ENCODE data around the gene HK1.
"Not testable (repeated sequence)": the region's sequence is repeated elsewhere in the genome, so short reads cannot be mapped to it uniquely, and the experiment has no call there.

HK1 gene

GRCh38 chr10:69247313-69247710 is 31.0 kb upstream of the HK1 start:
- DNase-seq (ENCODE audit: extremely low read depth, insufficient read length), result no peak
- no peak for TF ChIP-seq CTCF (IDR thresholded peaks at IDR 0.05; ENCODE audit: insufficient read depth, low read length, poor library complexity, severe bottlenecking)
- H3K36me3 ChIP-seq (ENCODE audit: control insufficient read depth, insufficient read depth, low read length), result no peaks in the 10 kb centered on the region

GRCh38 chr10:69248117-69248730 is 30.1 kb upstream of the HK1 start:
- Histone ChIP-seq H3K4me3 (replicated peaks; ENCODE audit: low read depth, low read length) (no peak overlapping the region), H3K36me3 (ENCODE audit: control insufficient read depth, insufficient read depth, low read length) (no peaks in the 10 kb centered on the region), H3K27me3 (replicated peaks; ENCODE audit: control insufficient read depth, insufficient read depth, low read length) (peaks cover 2% of the 10 kb centered on the region; the same call in 1 of the 2 replicates)
- TF ChIP-seq CTCF (IDR thresholded peaks at IDR 0.05; ENCODE audit: insufficient read depth, low read length, poor library complexity, severe bottlenecking), result no peak
- no peak for DNase-seq (ENCODE audit: extremely low read depth, insufficient read length)

More at GRCh38 chr10:69247313-69247710, 31.0 kb upstream of the HK1 start:
- peaks cover 2% of the 10 kb centered on the region; the same call in 1 of the 2 replicates for H3K27me3 ChIP-seq (replicated peaks; ENCODE audit: control insufficient read depth, insufficient read depth, low read length)
- H3K4me3 ChIP-seq (replicated peaks; ENCODE audit: low read depth, low read length), result no peak overlapping the region

GRCh38 chr10:69250041-69250440 is 28.3 kb upstream of the HK1 start:
- DNase-seq (ENCODE audit: extremely low read depth, insufficient read length), result no peak
- peaks cover 2% of the 10 kb centered on the region; the same call in 1 of the 2 replicates for H3K27me3 ChIP-seq (replicated peaks; ENCODE audit: control insufficient read depth, insufficient read depth, low read length)
- H3K36me3 ChIP-seq (ENCODE audit: control insufficient read depth, insufficient read depth, low read length), result no peaks in the 10 kb centered on the region
- no peak for TF ChIP-seq CTCF (IDR thresholded peaks at IDR 0.05; ENCODE audit: insufficient read depth, low read length, poor library complexity, severe bottlenecking)
- no peak overlapping the region for H3K4me3 ChIP-seq (replicated peaks; ENCODE audit: low read depth, low read length)

- H3K4me3 ChIP-seq (replicated peaks; ENCODE audit: low read depth, low read length); H3K36me3 ChIP-seq (ENCODE audit: control insufficient read depth, insufficient read depth, low read length): not testable (repeated sequence)
Observed at GRCh38 chr10:69251417-69251816, 26.9 kb upstream of the HK1 start.

GRCh38 chr10:69253171-69253570 is 25.1 kb upstream of the HK1 start:
- no peaks in the 10 kb centered on the region for H3K36me3 ChIP-seq (ENCODE audit: control insufficient read depth, insufficient read depth, low read length)
- no peak overlapping the region for H3K4me3 ChIP-seq (replicated peaks; ENCODE audit: low read depth, low read length)
- TF ChIP-seq CTCF (IDR thresholded peaks at IDR 0.05; ENCODE audit: insufficient read depth, low read length, poor library complexity, severe bottlenecking), result no peak
- DNase-seq (ENCODE audit: extremely low read depth, insufficient read length), result no peak
- H3K27me3 ChIP-seq (replicated peaks; ENCODE audit: control insufficient read depth, insufficient read depth, low read length), result no peaks in the 10 kb centered on the region

More at GRCh38 chr10:69251417-69251816, 26.9 kb upstream of the HK1 start:
- DNase-seq (ENCODE audit: extremely low read depth, insufficient read length); H3K27me3 ChIP-seq (replicated peaks; ENCODE audit: control insufficient read depth, insufficient read depth, low read length): not testable (repeated sequence)

- no peak for DNase-seq (ENCODE audit: extremely low read depth, insufficient read length)
- Histone ChIP-seq H3K36me3 (ENCODE audit: control insufficient read depth, insufficient read depth, low read length) (no peaks in the 10 kb centered on the region), H3K27me3 (replicated peaks; ENCODE audit: control insufficient read depth, insufficient read depth, low read length) (no peaks in the 10 kb centered on the region), H3K4me3 (replicated peaks; ENCODE audit: low read depth, low read length) (no peak overlapping the region)
- TF ChIP-seq CTCF (IDR thresholded peaks at IDR 0.05; ENCODE audit: insufficient read depth, low read length, poor library complexity, severe bottlenecking), result no peak
Observed at GRCh38 chr10:69254877-69255276, 23.4 kb upstream of the HK1 start.

Data from GM06990 (cell line).